ENCODE results near the gene ILF3.

Gene ILF3

GRCh38 chr19:10653732-10654609, at the start of gene ILF3:
Gene ILF3 (plus strand): TSS chr19:10654346. CDS start chr19:10670606, 16,260 bp downstream.
- peak; percentile 85 to 88 for ATAC-seq (replicated peaks)
- DNase-seq: peak; percentile 100
- Mint-ChIP-seq H3K9me3 (no peaks in the 10 kb centered on the region), H3K27ac (peak within 1 kb of the TSS; percentile 99), H3K27me3 (no peaks in the 10 kb centered on the region), H3K4me1 (peaks cover 23 to 36% of the 10 kb centered on the region in 2 donors), H3K36me3 (peaks cover 29 to 36% of the 10 kb centered on the region in 2 donors), H3K4me3 (peak within 1 kb of the TSS; percentile 92 to 95)

- H3K27me3 Mint-ChIP-seq: no peaks in the 10 kb centered on the region
- peaks cover 11 to 16% of the 10 kb centered on the region in 2 donors for H3K36me3 Mint-ChIP-seq
- peak overlapping the region; percentile 99 for H3K27ac Mint-ChIP-seq
- peak; percentile 26 for DNase-seq
- no peaks in the 10 kb centered on the region for H3K9me3 Mint-ChIP-seq
- ATAC-seq (replicated peaks): peak; percentile 28 to 29
- peak overlapping the region; percentile 90 to 94 for H3K4me3 Mint-ChIP-seq
- peaks cover 18 to 32% of the 10 kb centered on the region in 2 donors for H3K4me1 Mint-ChIP-seq
Measured at GRCh38 chr19:10604460-10604980, 49.6 kb upstream of the ILF3 start.

GRCh38 chr19:10611907-10612306, 42.2 kb upstream of the ILF3 start:
- Mint-ChIP-seq H3K27ac (peak overlapping the region; percentile 56), H3K9me3 (peaks cover 0 to 2% of the 10 kb centered on the region in 2 donors), H3K4me1 (peaks cover 10 to 43% of the 10 kb centered on the region in 2 donors), H3K4me3 (no peak overlapping the region), H3K27me3 (no peaks in the 10 kb centered on the region), H3K36me3 (peaks cover 22 to 24% of the 10 kb centered on the region in 2 donors)
- ATAC-seq (replicated peaks): no peak
- no peak for DNase-seq

GRCh38 chr19:10612499-10613119, 41.5 kb upstream of the ILF3 start:
- no peak for ATAC-seq (replicated peaks)

GRCh38 chr19:10615429-10616023, 38.6 kb upstream of the ILF3 start:
- Mint-ChIP-seq H3K27me3 (no peaks in the 10 kb centered on the region), H3K27ac (peak overlapping the region; percentile 88), H3K9me3 (peaks cover 0 to 2% of the 10 kb centered on the region in 2 donors), H3K36me3 (peaks cover 30 to 31% of the 10 kb centered on the region in 2 donors), H3K4me3 (peak overlapping the region; percentile 11 to 45), H3K4me1 (peaks cover 15 to 68% of the 10 kb centered on the region in 2 donors)
- DNase-seq (no peak), ATAC-seq (replicated peaks) (no peak)

More at GRCh38 chr19:10612499-10613119, 41.5 kb upstream of the ILF3 start:
- Mint-ChIP-seq H3K4me1 (peaks cover 12 to 50% of the 10 kb centered on the region in 2 donors), H3K27ac (peak overlapping the region; percentile 65), H3K36me3 (peaks cover 25 to 26% of the 10 kb centered on the region in 2 donors), H3K4me3 (no peak overlapping the region), H3K27me3 (no peaks in the 10 kb centered on the region), H3K9me3 (peaks cover 0 to 2% of the 10 kb centered on the region in 2 donors)
- no peak for DNase-seq

GRCh38 chr19:10617409-10618121, 36.6 kb upstream of the ILF3 start:
- peaks cover 27 to 79% of the 10 kb centered on the region in 2 donors for H3K4me1 Mint-ChIP-seq
- no peak overlapping the region for H3K4me3 Mint-ChIP-seq
- ATAC-seq (replicated peaks) (no peak), DNase-seq (no peak)
- no peaks in the 10 kb centered on the region for H3K27me3 Mint-ChIP-seq
- peak overlapping the region; percentile 62 for H3K27ac Mint-ChIP-seq
- peaks cover 45 to 49% of the 10 kb centered on the region in 2 donors for H3K36me3 Mint-ChIP-seq
- H3K9me3 Mint-ChIP-seq: peaks cover 0 to 2% of the 10 kb centered on the region in 2 donors

- Mint-ChIP-seq H3K4me3 (no peak overlapping the region), H3K27ac (no peak overlapping the region), H3K27me3 (no peaks in the 10 kb centered on the region), H3K4me1 (peaks cover 27 to 78% of the 10 kb centered on the region in 2 donors), H3K9me3 (no peaks in the 10 kb centered on the region), H3K36me3 (peaks cover 37 to 44% of the 10 kb centered on the region in 2 donors)
- ATAC-seq (replicated peaks) (no peak), DNase-seq (no peak)
Measured at GRCh38 chr19:10618846-10619245, 35.3 kb upstream of the ILF3 start.

GRCh38 chr19:10620786-10621185, 33.4 kb upstream of the ILF3 start:
- peaks cover 25 to 76% of the 10 kb centered on the region in 2 donors for H3K4me1 Mint-ChIP-seq
- DNase-seq (no peak), ATAC-seq (replicated peaks) (no peak)
- no peaks in the 10 kb centered on the region for H3K27me3 Mint-ChIP-seq
- H3K36me3 Mint-ChIP-seq: peaks cover 32 to 33% of the 10 kb centered on the region in 2 donors
- peak overlapping the region; percentile 93 for H3K27ac Mint-ChIP-seq
- H3K9me3 Mint-ChIP-seq: no peaks in the 10 kb centered on the region
- H3K4me3 Mint-ChIP-seq: no peak overlapping the region

- H3K4me1 Mint-ChIP-seq: peaks cover 26 to 70% of the 10 kb centered on the region in 2 donors
- ATAC-seq (replicated peaks) (no peak), DNase-seq (no peak)
- no peaks in the 10 kb centered on the region for H3K9me3 Mint-ChIP-seq
- peaks cover 30 to 31% of the 10 kb centered on the region in 2 donors for H3K36me3 Mint-ChIP-seq
- H3K27ac Mint-ChIP-seq: peak overlapping the region; percentile 74
- H3K4me3 Mint-ChIP-seq: peak overlapping the region in 1 of 2 donors; percentile 44
- H3K27me3 Mint-ChIP-seq: no peaks in the 10 kb centered on the region
Measured at GRCh38 chr19:10621966-10622365, 32.2 kb upstream of the ILF3 start.

GRCh38 chr19:10624585-10624984, 29.6 kb upstream of the ILF3 start:
- DNase-seq: no peak
- H3K4me1 Mint-ChIP-seq: peaks cover 20 to 57% of the 10 kb centered on the region in 2 donors
- H3K9me3 Mint-ChIP-seq: no peaks in the 10 kb centered on the region
- peak overlapping the region; percentile 67 for H3K27ac Mint-ChIP-seq
- no peak for ATAC-seq (replicated peaks)
- H3K4me3 Mint-ChIP-seq: no peak overlapping the region
- peaks cover 36% of the 10 kb centered on the region in 2 donors for H3K36me3 Mint-ChIP-seq
- H3K27me3 Mint-ChIP-seq: no peaks in the 10 kb centered on the region

GRCh38 chr19:10625003-10625761, 29.0 kb upstream of the ILF3 start, which contains the start of gene SLC44A2:
Gene SLC44A2 (plus strand): TSS chr19:10625553. CDS start chr19:10625634, 81 bp downstream.
- H3K4me1 Mint-ChIP-seq: peaks cover 20 to 53% of the 10 kb centered on the region in 2 donors
- H3K27me3 Mint-ChIP-seq: no peaks in the 10 kb centered on the region
- ATAC-seq (replicated peaks) (no peak), DNase-seq (no peak)
- H3K36me3 Mint-ChIP-seq: peaks cover 36 to 37% of the 10 kb centered on the region in 2 donors
- H3K4me3 Mint-ChIP-seq: peak within 1 kb of the TSS in 1 of 2 donors; percentile 41
- peak within 1 kb of the TSS; percentile 87 for H3K27ac Mint-ChIP-seq
- H3K9me3 Mint-ChIP-seq: no peaks in the 10 kb centered on the region

GRCh38 chr19:10625762-10626138, 28.4 kb upstream of the ILF3 start:
- Mint-ChIP-seq H3K4me1 (peaks cover 17 to 47% of the 10 kb centered on the region in 2 donors), H3K9me3 (no peaks in the 10 kb centered on the region), H3K27me3 (no peaks in the 10 kb centered on the region), H3K36me3 (peaks cover 33 to 35% of the 10 kb centered on the region in 2 donors), H3K4me3 (no peak overlapping the region), H3K27ac (peak overlapping the region; percentile 87)
- ATAC-seq (replicated peaks): no peak
- no peak for DNase-seq

- peak overlapping the region; percentile 69 for H3K27ac Mint-ChIP-seq
- no peak for ATAC-seq (replicated peaks)
- H3K36me3 Mint-ChIP-seq: peaks cover 50% of the 10 kb centered on the region in 2 donors
- no peak for DNase-seq
- H3K27me3 Mint-ChIP-seq: no peaks in the 10 kb centered on the region
- no peak overlapping the region for H3K4me3 Mint-ChIP-seq
- no peaks in the 10 kb centered on the region for H3K9me3 Mint-ChIP-seq
- H3K4me1 Mint-ChIP-seq: peaks cover 20 to 26% of the 10 kb centered on the region in 2 donors
Measured at GRCh38 chr19:10631874-10632273, 22.3 kb upstream of the ILF3 start.

Data from stimulated activated naive B cell treated with anti-CD40 and anti-IgM and Interleukin-4, amounts not matched to agents 10 μg/mL and 1 μg/mL and 100 μg/mL, for 72 hours (primary cell).